Cerebellar cortex (tissue), 1 donor: ENCODE measurements around the gene HDAC2.
"Not testable (repeated sequence)": the region's sequence is repeated elsewhere in the genome, so short reads cannot be mapped to it uniquely, and the experiment has no call there.

Experiments
- DNase-seq: peaks from one replicate; pipeline ENCODE4 v3.0.0-alpha.2; 2015; ENCODE audit warnings: low spot score

The HDAC2 gene

DNA sequence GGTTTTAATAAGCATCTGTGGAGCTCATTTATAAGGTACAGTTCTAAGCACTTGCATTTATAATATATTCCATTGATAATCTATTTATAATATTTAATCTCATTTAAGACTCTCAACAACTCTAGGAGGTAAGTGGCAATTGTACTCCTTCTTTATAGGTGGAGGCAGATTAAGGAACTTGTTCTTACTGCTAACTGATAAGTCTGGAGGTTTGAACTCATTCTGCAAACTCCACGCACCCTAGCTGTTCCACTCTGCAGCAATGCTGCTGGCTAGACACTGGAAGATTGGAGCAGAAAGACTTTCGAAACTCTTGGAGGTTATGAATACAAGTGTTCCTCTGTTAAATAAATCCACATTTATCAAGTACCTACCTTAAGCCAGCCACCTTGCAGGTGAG, 793 bp upstream of the HDAC2 start:
- peak; percentile 42 for DNase-seq

- DNase-seq = peak; percentile 33
Observed at GRCh38 chr6:113969888-113970804, 802 bp downstream of the HDAC2 start.

- DNase-seq = no peak
Observed at GRCh38 chr6:113968472-113968871, 2.5 kb downstream of the HDAC2 start.

DNA sequence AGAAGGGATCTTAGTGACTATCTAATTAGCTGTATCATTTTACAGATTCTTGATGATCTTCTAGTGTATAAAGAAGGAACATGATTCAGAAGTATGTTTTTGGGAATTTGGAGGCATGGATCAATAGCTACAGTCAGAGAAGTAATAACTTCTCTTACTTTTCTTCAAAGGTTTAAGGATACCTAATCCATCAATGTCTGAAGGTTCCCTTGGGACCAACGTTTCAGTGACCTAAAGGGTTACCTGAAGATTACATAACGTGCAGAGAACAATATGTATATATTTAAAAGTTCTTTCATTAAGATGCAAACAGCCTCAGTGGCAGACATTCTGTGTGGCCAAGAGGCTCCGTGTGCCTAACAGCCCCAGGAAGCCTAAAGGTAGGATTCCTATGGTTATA, 3.2 kb downstream of the HDAC2 start:
- DNase-seq = no peak

DNA sequence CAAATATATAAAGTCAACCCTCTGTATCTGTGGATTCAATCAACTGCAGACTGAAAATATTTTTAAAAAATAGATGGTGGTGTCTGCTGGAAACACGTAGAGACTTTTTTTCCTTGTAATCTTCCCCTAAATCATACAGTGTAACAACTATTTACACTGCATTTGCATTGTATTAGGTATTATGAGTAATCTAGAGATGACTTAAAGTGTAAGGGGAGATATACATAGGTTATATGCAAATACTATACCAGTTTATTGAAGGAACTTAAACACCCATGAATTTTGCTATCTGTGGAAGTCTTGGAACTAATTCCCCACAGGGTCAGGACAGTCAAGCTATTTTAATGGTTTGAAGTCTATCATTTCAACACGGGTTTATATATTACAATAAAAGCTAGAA, 10.2 kb downstream of the HDAC2 start:
- no peak for DNase-seq

GRCh38 chr6:113959235-113959634, 11.7 kb downstream of the HDAC2 start:
- DNase-seq = no peak

DNA sequence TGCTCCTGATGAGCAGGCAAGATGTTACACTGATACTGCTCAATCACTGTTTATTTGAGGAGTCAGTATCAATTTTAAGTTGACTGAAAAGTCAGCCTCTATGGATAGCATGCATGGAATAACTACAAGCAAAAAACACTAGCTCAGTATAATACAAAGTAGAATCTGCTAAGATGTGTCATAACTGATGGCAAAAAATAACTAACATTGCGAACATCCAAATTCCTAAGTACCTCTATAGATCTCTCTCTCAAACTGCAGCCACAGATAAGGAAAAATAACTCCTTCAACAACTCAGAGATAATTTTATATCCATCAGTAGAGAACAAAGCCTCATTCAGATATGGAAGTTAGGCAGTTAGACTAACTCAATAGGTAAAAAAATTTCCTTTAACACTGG, 16.3 kb downstream of the HDAC2 start:
- DNase-seq = no peak

DNA sequence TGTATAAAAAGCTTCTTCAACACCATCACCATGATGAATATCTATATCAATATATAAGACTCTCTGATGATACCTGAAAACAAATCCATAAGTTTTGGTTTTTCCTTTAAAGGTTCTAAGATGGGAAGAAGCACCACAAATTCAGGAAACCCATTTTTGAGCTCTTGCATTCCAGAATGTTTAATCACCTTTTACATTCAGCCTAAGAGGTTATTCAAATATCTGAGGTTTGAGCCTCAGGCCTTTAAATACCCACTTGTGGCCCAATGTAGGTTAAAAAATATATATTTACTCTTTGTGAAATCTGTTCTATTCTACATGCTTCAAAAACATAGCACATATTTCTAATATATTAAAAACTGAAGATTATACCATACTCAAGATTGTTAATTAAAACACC, 17.6 kb downstream of the HDAC2 start:
- no peak for DNase-seq

DNA sequence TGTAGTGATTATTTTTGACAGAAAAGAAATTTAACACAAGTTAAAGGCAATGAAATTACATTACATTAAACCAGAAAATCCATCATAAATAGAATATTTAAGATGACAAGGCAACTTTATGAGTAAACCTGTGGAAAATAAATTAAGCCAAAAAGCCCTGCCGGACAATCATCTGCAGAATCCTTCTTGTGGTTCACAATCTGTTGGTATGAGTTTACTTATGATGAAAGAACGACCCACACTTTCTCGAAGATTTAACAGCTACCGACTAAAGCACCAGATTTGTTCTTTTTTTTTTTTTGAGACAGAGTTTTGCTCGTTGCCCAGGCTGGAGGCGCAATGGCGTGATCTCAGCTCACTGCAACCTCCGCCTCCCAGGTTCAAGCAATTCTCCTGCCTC, 21.4 kb downstream of the HDAC2 start:
- DNase-seq = no peak

DNA sequence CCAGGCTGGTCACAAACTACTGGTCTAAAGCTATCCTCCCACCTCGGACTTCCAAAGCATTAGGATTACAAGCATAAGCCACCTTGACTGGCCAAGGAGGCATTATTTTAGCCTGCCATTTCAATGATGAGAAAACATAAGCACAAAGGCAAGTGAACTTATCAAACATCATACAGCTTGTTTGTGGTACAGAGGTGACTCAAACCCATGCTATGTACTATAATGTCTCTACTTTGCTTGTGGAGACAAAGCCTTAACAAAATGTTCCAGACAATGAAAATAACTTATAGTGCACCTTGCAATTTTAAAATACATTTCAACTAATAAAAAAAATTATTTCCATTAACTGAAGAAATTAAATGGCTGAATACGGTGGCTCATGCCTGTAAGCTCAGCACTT, 26.2 kb downstream of the HDAC2 start:
- no peak for DNase-seq

- DNase-seq = no peak
Observed at GRCh38 chr6:113939825-113940224, 31.1 kb downstream of the HDAC2 start.

- DNase-seq = peak; percentile 78
Observed at GRCh38 chr6:113936093-113936934, 34.6 kb downstream of the HDAC2 start.

DNA sequence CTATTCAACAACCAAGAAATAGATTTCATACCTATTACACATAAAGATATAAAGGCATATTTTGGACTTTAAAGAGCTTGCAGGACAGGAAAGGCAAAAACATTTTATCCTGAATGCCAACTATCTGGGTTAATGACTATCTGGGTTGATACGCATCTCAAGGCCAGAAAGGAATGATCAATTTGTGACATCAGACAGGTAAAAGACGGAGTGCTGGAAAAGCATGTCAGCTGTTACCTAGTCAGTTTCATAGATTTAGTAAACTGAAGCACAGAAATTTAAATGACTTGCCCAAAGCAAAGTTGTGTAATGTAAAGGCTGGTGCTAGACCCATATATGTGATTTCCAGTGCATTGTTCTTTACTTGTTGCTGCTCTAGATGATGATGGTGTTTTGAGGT, 36.8 kb downstream of the HDAC2 start:
- no peak for DNase-seq

GRCh38 chr6:113931907-113932306, 39.0 kb downstream of the HDAC2 start:
- DNase-seq = not testable (repeated sequence)

DNA sequence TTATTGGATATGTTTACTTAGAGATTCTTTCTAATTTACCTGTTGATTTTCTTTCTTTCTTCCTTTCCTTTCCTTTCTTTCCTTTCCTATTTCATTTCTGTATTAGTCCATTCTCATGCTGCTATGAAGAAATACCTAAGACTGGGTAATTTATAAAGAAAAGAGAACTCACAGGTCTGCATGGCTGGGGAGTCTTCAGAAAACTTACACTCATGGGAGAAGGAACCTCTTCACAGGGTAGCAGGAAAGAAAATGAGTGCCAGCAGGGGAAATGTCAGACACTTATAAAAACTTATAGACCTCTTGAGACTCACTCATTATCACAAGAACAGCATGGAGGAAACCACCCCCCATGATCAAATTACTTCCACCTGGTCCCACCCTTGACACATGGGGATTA, 40.8 kb downstream of the HDAC2 start:
- DNase-seq = no peak

DNA sequence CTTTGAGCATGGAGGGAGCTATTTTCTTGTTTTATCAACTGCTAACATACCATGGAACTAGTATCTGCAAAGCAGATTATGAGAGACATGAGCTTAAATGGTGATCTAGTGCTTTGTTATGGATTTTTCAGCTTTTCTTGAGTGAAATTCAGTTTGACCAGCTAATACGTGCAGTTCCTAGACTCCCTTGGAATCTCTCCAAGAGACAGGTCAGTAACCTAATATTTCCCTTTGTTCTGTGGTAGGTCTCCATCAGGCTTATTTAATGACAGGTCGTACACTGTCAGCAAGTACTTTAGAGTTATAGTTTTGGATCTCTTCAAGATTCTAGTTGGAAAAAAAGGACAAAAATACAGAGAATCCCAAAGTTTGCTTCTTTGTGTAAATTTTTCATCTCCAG, 43.9 kb downstream of the HDAC2 start:
- no peak for DNase-seq

DNA sequence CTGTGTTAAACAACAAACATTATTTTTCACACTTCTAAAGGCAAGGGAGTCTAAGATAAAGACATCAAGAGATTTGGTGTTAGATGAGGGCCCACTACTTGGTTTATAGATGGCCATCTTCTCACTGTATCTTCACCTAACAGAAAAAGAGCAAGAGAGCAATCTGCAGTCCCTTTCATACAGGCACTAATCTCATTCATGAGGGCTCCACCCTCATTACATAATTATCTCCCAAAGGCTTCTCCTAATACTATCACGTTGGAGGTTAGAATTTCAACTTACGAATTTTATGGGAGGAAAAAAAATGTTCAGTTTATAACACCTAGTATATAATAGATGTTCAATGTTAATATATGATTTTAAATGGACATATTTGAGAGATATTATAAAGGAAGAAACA, 45.6 kb downstream of the HDAC2 start:
- DNase-seq = no peak

DNA sequence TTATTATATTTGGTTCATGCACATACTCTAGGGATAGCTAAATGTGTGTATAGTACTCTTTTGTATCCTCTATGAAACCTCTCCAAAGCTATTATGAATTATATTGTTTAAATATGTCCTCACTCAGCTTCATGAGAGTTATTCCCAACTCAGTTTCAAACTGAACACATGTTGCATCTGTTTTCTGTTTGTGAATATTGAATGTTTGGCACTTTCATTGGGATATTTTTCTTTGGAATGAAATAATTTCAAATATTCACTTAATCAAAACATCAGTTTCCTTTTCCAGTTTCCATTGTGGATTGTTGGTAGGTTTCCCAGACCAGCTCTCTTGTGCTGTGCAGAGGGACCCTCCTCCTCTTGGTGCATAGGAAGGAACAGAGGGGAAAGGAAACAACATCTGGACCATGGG, 46.6 kb downstream of the HDAC2 start:
- DNase-seq = no peak

- DNase-seq = no peak
Observed at GRCh38 chr6:113923526-113923925, 47.4 kb downstream of the HDAC2 start.

DNA sequence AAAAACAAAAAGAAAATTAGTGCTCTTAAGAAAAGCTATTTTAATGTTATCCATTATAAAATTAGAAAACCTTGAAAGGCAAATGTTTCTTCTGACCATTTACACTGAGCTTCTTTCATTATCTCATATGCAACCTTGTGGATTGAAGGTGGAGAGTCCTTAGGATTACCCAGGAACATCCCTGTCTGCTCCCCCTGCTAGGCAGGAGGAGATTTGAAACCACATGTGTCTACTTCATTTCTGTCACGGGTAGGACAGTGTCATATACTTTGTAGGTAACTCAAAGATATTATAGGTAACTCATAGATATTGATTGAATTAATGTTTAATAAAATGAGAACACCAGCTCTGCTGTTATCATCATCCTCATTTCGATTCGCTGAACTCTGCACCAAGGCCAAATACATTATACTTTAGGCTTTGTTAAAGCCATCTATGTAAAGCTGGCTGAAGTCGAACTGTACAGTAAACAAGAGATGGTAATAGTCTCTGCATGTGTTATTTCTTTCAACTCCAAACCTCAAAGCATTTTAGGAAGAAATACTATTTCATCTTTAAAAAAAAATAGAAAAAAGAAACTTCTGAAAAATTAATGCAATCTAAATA, 49.5 kb downstream of the HDAC2 start:
- DNase-seq = no peak

- no peak for DNase-seq
Observed at GRCh38 chr6:113920663-113921267, 50.2 kb downstream of the HDAC2 start.

- DNase-seq = not testable (repeated sequence)
Observed at GRCh38 chr6:113910285-113910684, 60.7 kb downstream of the HDAC2 start.
